SH-SY5Y (cell line): Measurements from ENCODE around the gene TFG.

Experiments used
- GATA2 ChIP-seq: IDR thresholded peaks from 2 replicates; pipeline ENCODE4 v1.6.1; 2011; ENCODE audit warnings: mild to moderate bottlenecking, low read depth, low read length
- GATA3 ChIP-seq: IDR thresholded peaks from 2 replicates; pipeline ENCODE4 v1.6.1; 2011; ENCODE audit warnings: low read depth, mild to moderate bottlenecking, low read length, moderate library complexity

GRCh38 chr3:100789579-100789978, 80.3 kb downstream of the TFG start:
- TF ChIP-seq GATA2 (no peak), GATA3 (no peak)
